Common myeloid progenitor, CD34-positive (primary cell): ENCODE data around the gene SERPINB1.

Source experiments
- CTCF ChIA-PET: fragments of 350-600 bp; sonication (Branson Sonifier 250); formaldehyde crosslinking; loops from one replicate; lab custom pipeline; 2021; ENCODE audit warnings: antibody characterized with exemption; lab: Charles Lee
- POLR2A ChIA-PET: fragments of 350-600 bp; sonication (Branson Sonifier 250); formaldehyde crosslinking; loops from one replicate; lab custom pipeline; 2021; ENCODE audit warnings: antibody characterized with exemption; lab: Charles Lee
- DNase-seq, 3 donors: peaks; one replicate each; pipeline versions ENCODE4 v3.0.0 to v3.0.0-alpha.2; 2013
- H3K27ac ChIP-seq, 2 experiments: 1 replicate in 1 of 2; 2 replicates in 1 of 2; pipeline ENCODE4 v1.7.0; 2013; ENCODE audit warnings: inconsistent platforms in 2 of 2, low read length in 2 of 2, mild to moderate bottlenecking in 2 of 2, low read depth in 1 of 2, moderate library complexity in 1 of 2; ENCODE audit not compliant: severe bottlenecking in 2 of 2, insufficient read depth in 1 of 2, poor library complexity in 1 of 2
- H3K27me3 ChIP-seq, 5 experiments: replicated peaks in 2 of 5; 1 replicate in 3 of 5; 2 replicates in 2 of 5; pipeline versions ENCODE4 v1.6.1 to v1.7.0; 2013; ENCODE audit warnings: low read length in 4 of 5, mild to moderate bottlenecking in 2 of 5, moderate library complexity in 2 of 5, inconsistent platforms in 1 of 5; ENCODE audit not compliant: insufficient read depth in 5 of 5, control insufficient read depth in 4 of 5
- H3K36me3 ChIP-seq, 4 experiments: 1 replicate in 2 of 4; 2 replicates in 2 of 4; pipeline versions ENCODE4 v1.6.1 to v1.7.0; 2013; ENCODE audit warnings: low read length in 3 of 4, control low read depth in 1 of 4, mild to moderate bottlenecking in 1 of 4; ENCODE audit not compliant: control insufficient read depth in 4 of 4, insufficient read depth in 4 of 4
- H3K4me1 ChIP-seq, 4 experiments: 1 replicate in 3 of 4; 2 replicates in 1 of 4; pipeline versions ENCODE4 v1.6.1 to v1.7.1; 2013; ENCODE audit warnings: low read length in 3 of 4, mild to moderate bottlenecking in 3 of 4, control low read depth in 1 of 4, inconsistent platforms in 1 of 4, moderate library complexity in 1 of 4; ENCODE audit not compliant: control insufficient read depth in 4 of 4, insufficient read depth in 4 of 4; ENCODE audit errors: control extremely low read depth in 1 of 4
- H3K4me3 ChIP-seq, 7 experiments: 1 replicate in 4 of 7; 2 replicates in 3 of 7; pipeline versions ENCODE4 v1.5.1 to v1.7.0; 2013; ENCODE audit warnings: mild to moderate bottlenecking in 7 of 7, low read length in 6 of 7, moderate library complexity in 6 of 7, inconsistent platforms in 2 of 7, low read depth in 2 of 7, control low read depth in 1 of 7; ENCODE audit not compliant: insufficient read depth in 4 of 7, control insufficient read depth in 1 of 7; ENCODE audit errors: extremely low read depth in 1 of 7
- H3K9me3 ChIP-seq, 5 experiments: 1 replicate in 4 of 5; 2 replicates in 1 of 5; pipeline versions ENCODE4 v1.6.1 to v1.7.1; 2013; ENCODE audit warnings: low read length in 4 of 5, mild to moderate bottlenecking in 2 of 5, inconsistent platforms in 1 of 5, low read depth in 1 of 5, moderate library complexity in 1 of 5; ENCODE audit not compliant: control insufficient read depth in 4 of 5, insufficient read depth in 2 of 5; ENCODE audit errors: control extremely low read depth in 1 of 5
- WGBS: methylation state at CpG from one replicate; pipeline ENCODE4 v1.1.5; 2013; ENCODE audit not compliant: insufficient coverage; 5-methylcytosine and 5-hydroxymethylcytosine counted together

Gene SERPINB1

DNA sequence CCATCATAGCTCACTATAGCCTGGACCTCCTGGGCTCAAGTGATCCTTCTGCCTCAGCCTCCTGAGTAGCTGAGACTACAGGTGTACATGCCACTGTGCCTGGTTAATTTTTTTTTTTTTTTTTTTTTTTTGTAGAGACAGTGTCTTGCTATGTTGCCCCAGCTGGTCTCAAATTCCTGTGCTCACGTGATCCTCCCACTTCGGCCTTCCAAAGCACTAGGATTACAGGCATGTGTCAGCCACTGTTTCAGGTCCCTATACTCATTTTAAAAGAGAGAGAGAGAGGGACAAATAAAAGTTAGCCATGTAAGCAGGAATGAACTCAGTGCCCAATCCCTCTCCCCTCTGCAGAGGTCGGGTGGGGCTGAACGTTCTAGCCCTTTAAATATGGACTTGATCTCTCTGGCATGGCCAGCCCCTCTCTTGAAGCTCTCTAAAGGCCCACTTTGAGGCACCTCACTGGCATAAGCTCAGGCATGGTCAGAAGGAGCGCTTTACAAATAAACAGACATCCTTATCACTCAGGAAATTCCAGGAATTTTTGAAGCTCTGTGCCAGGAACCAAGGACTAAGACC lies 9.0 kb upstream of the SERPINB1 start:
- POLR2A ChIA-PET = no interaction called here
- no peaks in the 10 kb centered on the region for H3K36me3 ChIP-seq
- CTCF ChIA-PET = interaction anchor here (0.8 to 13.9 kb wide), 25 partner anchors 10 to 155 kb away, joined by 3 to 208 read pairs (median 4); no protein-coding TSS in a partner anchor
- no peak for DNase-seq
- H3K4me3 ChIP-seq = no peak overlapping the region
- WGBS = 94% methylated on average over 4 of the region's 5 CpGs
- peaks cover 22 to 34% (median 25%) of the 10 kb centered on the region in 4 experiments for H3K4me1 ChIP-seq
- no peaks in the 10 kb centered on the region for H3K27me3 ChIP-seq
- H3K27ac ChIP-seq = no peak overlapping the region
- H3K9me3 ChIP-seq = no peaks in the 10 kb centered on the region

DNA sequence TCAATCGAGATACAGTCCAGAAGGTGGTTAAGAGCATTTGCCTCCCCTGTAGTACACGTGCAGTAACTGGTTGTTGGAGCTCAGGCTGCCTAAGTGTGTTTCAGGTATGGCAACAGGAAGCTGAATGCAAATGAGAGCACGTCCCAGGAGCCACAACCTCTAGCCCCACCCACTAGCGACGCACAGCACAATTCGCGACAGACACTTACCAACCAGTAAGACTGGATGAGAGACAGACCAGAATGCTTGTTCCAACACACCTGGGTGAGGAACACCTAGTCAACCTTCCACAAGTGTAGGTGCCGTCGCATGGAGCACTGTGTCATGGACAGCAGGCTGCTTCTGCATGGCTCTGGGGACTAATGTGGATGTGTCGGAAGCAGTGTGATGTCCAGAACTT lies 7.2 kb upstream of the SERPINB1 start:
- H3K4me3 ChIP-seq = no peak overlapping the region
- H3K36me3 ChIP-seq = no peaks in the 10 kb centered on the region
- POLR2A ChIA-PET = interaction anchor here (1.7 kb wide), 1 partner anchor 94 kb away, joined by 3 read pairs; no protein-coding TSS in a partner anchor
- H3K4me1 ChIP-seq = peaks cover 7 to 16% (median 8%) of the 10 kb centered on the region in 4 experiments
- H3K9me3 ChIP-seq = no peaks in the 10 kb centered on the region
- CTCF ChIA-PET = interaction anchor here (1.2 to 13.9 kb wide), 7 partner anchors 9 to 140 kb away, joined by 3 to 208 read pairs (median 7); no protein-coding TSS in a partner anchor
- H3K27me3 ChIP-seq = no peaks in the 10 kb centered on the region
- 79% methylated on average over 10 of the region's 10 CpGs for WGBS
- DNase-seq = no peak
- H3K27ac ChIP-seq = no peak overlapping the region

DNA sequence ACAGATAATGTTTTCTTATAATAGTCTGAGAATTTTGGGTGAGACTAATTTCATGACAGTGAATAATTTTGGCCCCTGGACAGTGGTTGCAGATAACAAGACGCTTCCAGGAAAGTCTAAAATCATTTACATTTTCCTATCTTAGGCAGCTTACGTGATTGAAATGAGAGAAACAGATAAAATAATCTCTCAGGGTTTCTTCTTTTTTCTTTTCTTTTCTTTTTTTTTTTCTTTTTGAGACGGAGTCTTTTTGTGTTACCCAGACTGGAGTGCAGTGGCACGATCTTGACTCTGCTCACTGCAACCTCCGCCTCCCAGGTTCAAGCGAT lies 4.2 kb upstream of the SERPINB1 start:
- H3K4me1 ChIP-seq = peaks cover 15 to 25% (median 24%) of the 10 kb centered on the region in 4 experiments
- H3K9me3 ChIP-seq = no peaks in the 10 kb centered on the region
- no peak overlapping the region for H3K27ac ChIP-seq
- POLR2A ChIA-PET = interaction anchor here (0.6 to 1.6 kb wide), 6 partner anchors 55 to 1153 kb away, joined by 3 to 7 read pairs (median 4); partner anchors contain the start of gene SERPINB9
- peak overlapping the region in 2 of 7 experiments; percentile 7 to 61 for H3K4me3 ChIP-seq
- WGBS = 90% methylated on average over 3 of the region's 6 CpGs
- CTCF ChIA-PET = interaction anchor here (0.6 to 13.9 kb wide), 34 partner anchors 10 to 214 kb away, joined by 3 to 208 read pairs (median 6); no protein-coding TSS in a partner anchor
- no peaks in the 10 kb centered on the region for H3K36me3 ChIP-seq
- DNase-seq = no peak
- H3K27me3 ChIP-seq = no peaks in the 10 kb centered on the region

DNA sequence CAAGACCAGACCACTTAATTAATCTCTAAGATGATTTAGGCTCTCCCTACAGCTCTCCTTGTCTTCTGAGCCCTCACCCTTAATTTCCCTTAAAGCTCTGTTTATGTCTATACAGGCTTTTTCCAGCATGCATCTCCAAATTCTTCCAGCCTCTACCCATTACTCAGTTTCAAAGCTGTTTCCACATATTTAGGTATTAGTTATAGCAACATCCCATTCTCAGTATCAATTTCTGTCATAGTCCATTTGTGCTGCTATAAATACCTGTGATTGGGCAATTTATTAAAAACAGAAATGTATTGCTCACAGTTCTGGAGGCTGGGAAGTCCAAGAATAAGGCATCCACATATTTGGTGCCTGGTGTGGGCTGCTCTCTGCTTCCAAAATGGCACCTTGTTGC lies 2.3 kb upstream of the SERPINB1 start:
- H3K4me3 ChIP-seq = no peak overlapping the region
- H3K4me1 ChIP-seq = peaks cover 27 to 43% (median 41%) of the 10 kb centered on the region in 4 experiments
- ChIA-PET CTCF (interaction anchor here (0.7 to 13.9 kb wide), 14 partner anchors 11 to 145 kb away, joined by 3 to 208 read pairs (median 6); no protein-coding TSS in a partner anchor), POLR2A (no interaction called here)
- no peaks in the 10 kb centered on the region for H3K27me3 ChIP-seq
- peaks cover 0 to 18% (median 13%) of the 10 kb centered on the region in 4 experiments for H3K36me3 ChIP-seq
- H3K9me3 ChIP-seq = no peaks in the 10 kb centered on the region
- no peak for DNase-seq
- no peak overlapping the region for H3K27ac ChIP-seq

DNA sequence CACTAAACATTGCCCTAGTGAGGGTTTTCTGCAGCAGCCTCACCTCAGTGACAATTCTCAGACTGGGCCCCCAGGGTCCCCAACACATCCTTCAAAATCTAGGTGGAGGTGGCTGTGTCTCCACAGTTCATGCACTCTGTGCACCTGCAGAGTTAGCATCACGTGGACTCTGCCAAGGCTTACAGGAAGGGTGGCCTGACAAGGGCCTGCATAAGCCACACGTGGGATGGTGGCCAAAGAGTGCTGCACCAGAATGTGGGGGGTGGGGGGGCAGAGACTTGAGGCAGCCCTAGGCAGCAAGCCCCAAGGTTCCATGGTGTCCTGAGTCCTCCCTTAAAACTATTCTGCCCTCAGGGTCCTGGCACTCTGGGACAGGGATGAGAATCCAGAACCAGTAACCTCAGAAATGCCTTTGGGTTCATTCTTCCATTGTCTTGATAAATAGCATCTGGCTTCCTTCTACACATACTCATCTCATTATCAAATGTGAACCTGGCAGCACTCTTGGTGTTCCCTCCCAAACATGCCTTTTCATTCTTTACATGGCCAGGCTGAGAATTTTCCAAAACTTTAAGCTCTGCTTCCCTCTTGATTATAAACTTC lies 1.6 kb upstream of the SERPINB1 start:
- DNase-seq = no peak
- ChIA-PET POLR2A (interaction anchor here (0.5 kb wide), 1 partner anchor 50 kb away, joined by 3 read pairs; no protein-coding TSS in a partner anchor), CTCF (interaction anchor here (0.6 to 13.9 kb wide), 18 partner anchors 10 to 276 kb away, joined by 3 to 208 read pairs (median 4); no protein-coding TSS in a partner anchor)
- peaks cover 0 to 24% (median 16%) of the 10 kb centered on the region in 4 experiments for H3K36me3 ChIP-seq
- H3K9me3 ChIP-seq = no peaks in the 10 kb centered on the region
- H3K4me3 ChIP-seq = no peak overlapping the region
- H3K27me3 ChIP-seq = no peaks in the 10 kb centered on the region
- H3K4me1 ChIP-seq = peaks cover 32 to 49% (median 46%) of the 10 kb centered on the region in 4 experiments
- 39% methylated on average over 2 of the region's 2 CpGs for WGBS
- H3K27ac ChIP-seq = no peak overlapping the region

DNA sequence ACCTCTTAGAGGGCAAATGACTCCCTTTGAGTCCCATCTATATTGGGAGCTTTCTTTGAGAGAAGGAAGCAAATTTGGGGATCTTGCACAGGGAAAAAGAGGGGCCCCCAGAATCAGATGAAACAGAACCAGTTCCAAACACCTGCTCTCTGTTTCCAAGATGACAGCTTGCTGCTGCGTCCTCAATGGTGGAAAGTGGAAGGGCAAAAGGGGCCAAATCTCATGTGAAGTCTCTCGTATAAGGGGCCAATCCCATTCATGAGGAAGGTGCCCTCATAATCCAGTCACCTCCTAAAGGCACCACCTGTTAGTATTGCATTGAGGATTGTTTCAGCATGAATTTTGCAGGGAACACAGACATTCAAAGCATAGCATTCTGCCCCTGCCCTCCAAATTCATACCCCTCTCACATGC lies 483 bp upstream of the SERPINB1 start:
- no peak for DNase-seq
- H3K36me3 ChIP-seq = peaks cover 4 to 34% (median 24%) of the 10 kb centered on the region in 4 experiments
- no peaks in the 10 kb centered on the region for H3K9me3 ChIP-seq
- no peaks in the 10 kb centered on the region for H3K27me3 ChIP-seq
- ChIA-PET CTCF (interaction anchor here (0.9 to 13.9 kb wide), 24 partner anchors 11 to 147 kb away, joined by 3 to 208 read pairs (median 5); partner anchors contain the start of genes MYLK4 and WRNIP1), POLR2A (interaction anchor here (0.6 to 4.4 kb wide), 18 partner anchors 9 to 157 kb away, joined by 3 to 23 read pairs (median 5); partner anchors contain the start of gene NQO2)
- peak overlapping the region; percentile 75 to 91 for H3K27ac ChIP-seq
- peak overlapping the region in 6 of 7 experiments; percentile 70 to 97 (median 94) for H3K4me3 ChIP-seq
- 71% methylated on average over 2 of the region's 2 CpGs for WGBS
- H3K4me1 ChIP-seq = peaks cover 41 to 58% (median 53%) of the 10 kb centered on the region in 4 experiments
